CD14-positive monocyte (primary cell): ENCODE results near the gene FIGN. TPM values are rescaled to one million over a fixed set of nuclear protein-coding genes. Genes with fewer than 3 reads are reported as not detected.

Experiments
- DNase-seq, 3 donors: peaks; one replicate each; pipeline ENCODE4 v3.0.0-alpha.2; 2011 to 2022
- H2AFZ ChIP-seq: 2 replicates; pipeline ENCODE4 v1.6.0; 2012; ENCODE audit warnings: mild to moderate bottlenecking, low read depth, low read length, inconsistent platforms; ENCODE audit not compliant: insufficient read depth, poor library complexity, severe bottlenecking
- H3K27ac ChIP-seq, 2 donors: 1 replicate in 1 of 2; 2 replicates in 1 of 2; pipeline ENCODE4 v1.5.1; 2012 to 2013; ENCODE audit warnings: low read length in 2 of 2, control low read depth in 1 of 2, inconsistent platforms in 1 of 2, low read depth in 1 of 2, mild to moderate bottlenecking in 1 of 2
- H3K27me3 ChIP-seq, 2 donors: one replicate each; pipeline versions ENCODE4 v1.6.0 to v1.6.1; 2011 to 2013; ENCODE audit warnings: low read length in 2 of 2; ENCODE audit not compliant: control insufficient read depth in 2 of 2, insufficient read depth in 2 of 2
- H3K36me3 ChIP-seq, 2 donors: replicated peaks in 1 of 2; 1 replicate in 1 of 2; 2 replicates in 1 of 2; pipeline versions ENCODE4 v1.5.1 to v1.6.1; 2012 to 2013; ENCODE audit warnings: low read length in 2 of 2, control low read depth in 1 of 2, inconsistent platforms in 1 of 2, mild to moderate bottlenecking in 1 of 2; ENCODE audit not compliant: insufficient read depth in 2 of 2, control insufficient read depth in 1 of 2
- H3K4me1 ChIP-seq, 2 donors: 1 replicate in 1 of 2; 2 replicates in 1 of 2; pipeline versions ENCODE4 v1.5.1 to v1.6.1; 2012 to 2013; ENCODE audit warnings: low read length in 2 of 2, control low read depth in 1 of 2, inconsistent platforms in 1 of 2, mild to moderate bottlenecking in 1 of 2, moderate library complexity in 1 of 2; ENCODE audit not compliant: insufficient read depth in 2 of 2, control insufficient read depth in 1 of 2
- H3K4me2 ChIP-seq: replicated peaks from 2 replicates; pipeline ENCODE3; 2012; ENCODE audit warnings: low read length, moderate library complexity, mild to moderate bottlenecking; ENCODE audit not compliant: poor library complexity, severe bottlenecking; ENCODE audit errors: extremely low read depth
- H3K4me3 ChIP-seq, 3 experiments: fragments of 200-600 bp in 1 of 3; sonication (generic) in 1 of 3; replicated peaks in 1 of 3; 1 replicate in 2 of 3; 2 replicates in 1 of 3; pipeline ENCODE4 v1.5.1; 2011 to 2013; ENCODE audit warnings: low read length in 3 of 3, mild to moderate bottlenecking in 3 of 3, control low read depth in 2 of 3, low read depth in 2 of 3, inconsistent platforms in 1 of 3, moderate library complexity in 1 of 3
- H3K79me2 ChIP-seq: 2 replicates; pipeline ENCODE4 v1.6.0; 2012; ENCODE audit warnings: mild to moderate bottlenecking, control low read depth, inconsistent platforms, low read length, moderate library complexity; ENCODE audit not compliant: insufficient read depth
- H3K9ac ChIP-seq: 2 replicates; pipeline ENCODE4 v1.6.0; 2017; ENCODE audit warnings: low read length, mild to moderate bottlenecking; ENCODE audit not compliant: insufficient read depth, poor library complexity, severe bottlenecking
- H3K9me3 ChIP-seq, 2 donors: replicated peaks in 1 of 2; 1 replicate in 1 of 2; 2 replicates in 1 of 2; pipeline versions ENCODE4 v1.5.1 to v1.6.1; 2012 to 2013; ENCODE audit warnings: low read length in 2 of 2, control low read depth in 1 of 2; ENCODE audit not compliant: control insufficient read depth in 1 of 2, insufficient read depth in 1 of 2
- H4K20me1 ChIP-seq: 2 replicates; pipeline ENCODE4 v1.6.0; 2012; ENCODE audit warnings: mild to moderate bottlenecking, low read length, control low read depth, moderate library complexity; ENCODE audit not compliant: insufficient read depth
- H3K27ac Mint-ChIP-seq, 7 donors: one replicate each; pipeline ENCODE4 v1.8.0; 2020; ENCODE audit warnings: mild to moderate bottlenecking in 7 of 7, mixed read lengths in 7 of 7, moderate library complexity in 6 of 7, inconsistent platforms in 2 of 7
- H3K27me3 Mint-ChIP-seq, 3 donors: one replicate each; pipeline ENCODE4 v1.8.0; 2021 to 2022; ENCODE audit warnings: low read depth in 3 of 3, mild to moderate bottlenecking in 3 of 3, mixed read lengths in 3 of 3, moderate library complexity in 3 of 3, inconsistent platforms in 1 of 3
- H3K36me3 Mint-ChIP-seq, 2 donors: one replicate each; pipeline ENCODE4 v1.8.0; 2020; ENCODE audit warnings: mixed read lengths in 2 of 2, inconsistent platforms in 1 of 2, mild to moderate bottlenecking in 1 of 2
- H3K4me1 Mint-ChIP-seq: one replicate; pipeline ENCODE4 v1.8.0; 2020; ENCODE audit warnings: mild to moderate bottlenecking, mixed read lengths
- H3K4me3 Mint-ChIP-seq, 2 donors: one replicate each; pipeline ENCODE4 v1.8.0; 2020; ENCODE audit warnings: mild to moderate bottlenecking in 2 of 2, mixed read lengths in 2 of 2, moderate library complexity in 1 of 2
- H3K9me3 Mint-ChIP-seq, 7 donors: one replicate each; pipeline ENCODE4 v1.8.0; 2020 to 2022; ENCODE audit warnings: mixed read lengths in 7 of 7, mild to moderate bottlenecking in 6 of 7, moderate library complexity in 6 of 7, inconsistent platforms in 2 of 7
- WGBS: methylation state at CpG from one replicate; pipeline ENCODE4 v1.1.5; 2013; ENCODE audit warnings: missing lambda C conversion rate; ENCODE audit not compliant: insufficient coverage; 5-methylcytosine and 5-hydroxymethylcytosine counted together
- intact Hi-C, 2 donors: fragments of 100-400 bp; cut with micrococcal nuclease; formaldehyde crosslinking; loops; one replicate each; pipeline versions ENCODE4 v1.15.0 to v1.15.1; 2023
- polyA plus RNA-seq, 3 donors: library from polyadenylated mRNA; depleted of rRNA in 1 of 3; unstranded in 2 of 3; stranded (reverse) in 1 of 3; fragments of 300-500 nt in 2 of 3; fragments of >200 nt in 1 of 3; fragmentation: Illumina TruSeq in 2 of 3; gene quantifications; 1 replicate in 2 of 3; 2 replicates in 1 of 3; pipeline ENCODE4 v1.2.3, GENCODE V29; 2012 to 2021
- TF ChIP-seq, protein P1 (sequence below): fragments of 200-600 bp; IDR thresholded peaks from one replicate; pipeline ENCODE4 v1.8.0; 2022; ENCODE audit warnings: antibody characterized with exemption, mild to moderate bottlenecking

Gene FIGN
- polyA plus RNA-seq, 3 donors, result not detected

- TF ChIP-seq, protein P1, sequence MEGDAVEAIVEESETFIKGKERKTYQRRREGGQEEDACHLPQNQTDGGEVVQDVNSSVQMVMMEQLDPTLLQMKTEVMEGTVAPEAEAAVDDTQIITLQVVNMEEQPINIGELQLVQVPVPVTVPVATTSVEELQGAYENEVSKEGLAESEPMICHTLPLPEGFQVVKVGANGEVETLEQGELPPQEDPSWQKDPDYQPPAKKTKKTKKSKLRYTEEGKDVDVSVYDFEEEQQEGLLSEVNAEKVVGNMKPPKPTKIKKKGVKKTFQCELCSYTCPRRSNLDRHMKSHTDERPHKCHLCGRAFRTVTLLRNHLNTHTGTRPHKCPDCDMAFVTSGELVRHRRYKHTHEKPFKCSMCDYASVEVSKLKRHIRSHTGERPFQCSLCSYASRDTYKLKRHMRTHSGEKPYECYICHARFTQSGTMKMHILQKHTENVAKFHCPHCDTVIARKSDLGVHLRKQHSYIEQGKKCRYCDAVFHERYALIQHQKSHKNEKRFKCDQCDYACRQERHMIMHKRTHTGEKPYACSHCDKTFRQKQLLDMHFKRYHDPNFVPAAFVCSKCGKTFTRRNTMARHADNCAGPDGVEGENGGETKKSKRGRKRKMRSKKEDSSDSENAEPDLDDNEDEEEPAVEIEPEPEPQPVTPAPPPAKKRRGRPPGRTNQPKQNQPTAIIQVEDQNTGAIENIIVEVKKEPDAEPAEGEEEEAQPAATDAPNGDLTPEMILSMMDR, result no peak
- H3K4me1 ChIP-seq, result no peaks in the 10 kb centered on the region
- Mint-ChIP-seq H3K4me1 (no peaks in the 10 kb centered on the region), H3K4me3 (no peak overlapping the region), H3K36me3 (no peaks in the 10 kb centered on the region), H3K27me3 (peaks cover 0 to 1% (median 0%) of the 10 kb centered on the region in 3 donors), H3K9me3 (peaks cover 0 to 1% (median 0%) of the 10 kb centered on the region in 7 donors), H3K27ac (no peak overlapping the region)
- no peak for DNase-seq
- WGBS, result 74% methylated on average over 3 of the region's 4 CpGs
- H3K79me2 ChIP-seq, result no peaks in the 10 kb centered on the region
- H3K4me3 ChIP-seq, result no peak overlapping the region
- no peaks in the 10 kb centered on the region for H4K20me1 ChIP-seq
- H3K9me3 ChIP-seq, result no peaks in the 10 kb centered on the region
- no peak overlapping the region for H3K9ac ChIP-seq
- H2AFZ ChIP-seq, result no peak overlapping the region
- H3K4me2 ChIP-seq, result no peak overlapping the region
- H3K27me3 ChIP-seq, result no peaks in the 10 kb centered on the region
- no peaks in the 10 kb centered on the region for H3K36me3 ChIP-seq
- intact Hi-C loops, result no loop called here
- no peak overlapping the region for H3K27ac ChIP-seq
These were observed 24.6 kb downstream of the FIGN start for GRCh38 chr2:163711258-163711657.

GRCh38 chr2:163709270-163709669, 26.5 kb downstream of the FIGN start:
- no peak overlapping the region for H2AFZ ChIP-seq
- intact Hi-C loops, result no loop called here
- Mint-ChIP-seq H3K9me3 (peaks cover 0 to 1% (median 0%) of the 10 kb centered on the region in 7 donors), H3K4me3 (no peak overlapping the region), H3K36me3 (no peaks in the 10 kb centered on the region), H3K27me3 (peaks cover 0 to 1% (median 0%) of the 10 kb centered on the region in 3 donors), H3K27ac (no peak overlapping the region), H3K4me1 (no peaks in the 10 kb centered on the region)
- no peaks in the 10 kb centered on the region for H4K20me1 ChIP-seq
- TF ChIP-seq, protein P1, result no peak
- no peak overlapping the region for H3K4me2 ChIP-seq
- DNase-seq, result no peak
- H3K4me3 ChIP-seq, result no peak overlapping the region
- H3K79me2 ChIP-seq, result no peaks in the 10 kb centered on the region
- H3K9ac ChIP-seq, result no peak overlapping the region
- H3K27ac ChIP-seq, result no peak overlapping the region
- 86% methylated on average over 1 of the region's 2 CpGs for WGBS
- H3K4me1 ChIP-seq, result no peaks in the 10 kb centered on the region
- no peaks in the 10 kb centered on the region for H3K9me3 ChIP-seq
- H3K27me3 ChIP-seq, result no peaks in the 10 kb centered on the region
- no peaks in the 10 kb centered on the region for H3K36me3 ChIP-seq
